Spleen (tissue), 7 donors: ENCODE data around the gene BMAL2.

ENCODE experiments used
- POLR2A ChIP-seq, 3 donors: fragments of 450-650 bp; IDR thresholded peaks; one replicate each; pipeline ENCODE4 v1.5.1; 2017; ENCODE audit warnings: antibody characterized with exemption in 3 of 3, mild to moderate bottlenecking in 1 of 3
- TF ChIP-seq, protein P1 (sequence below), 11 experiments: fragments of 200-600 bp in 7 of 11; fragments of 450-650 bp in 4 of 11; sonication (generic) in 4 of 11; IDR thresholded peaks in 8 of 11; conservative IDR thresholded peaks in 3 of 11; 1 replicate in 7 of 11; 2 replicates in 4 of 11; pipeline versions ENCODE4 v1.4.0 to v1.8.0; 2016 to 2021; ENCODE audit warnings: antibody characterized with exemption in 11 of 11, inconsistent platforms in 4 of 11, mild to moderate bottlenecking in 1 of 11
- donor health status: DM: no; HTN: no; CAD: no; lungs with moderate emphysema.
- donor health status: DM: no; HTN: no; CAD: no.
- donor health status: DM: no; HTN: no; CAD: no.

DNA sequence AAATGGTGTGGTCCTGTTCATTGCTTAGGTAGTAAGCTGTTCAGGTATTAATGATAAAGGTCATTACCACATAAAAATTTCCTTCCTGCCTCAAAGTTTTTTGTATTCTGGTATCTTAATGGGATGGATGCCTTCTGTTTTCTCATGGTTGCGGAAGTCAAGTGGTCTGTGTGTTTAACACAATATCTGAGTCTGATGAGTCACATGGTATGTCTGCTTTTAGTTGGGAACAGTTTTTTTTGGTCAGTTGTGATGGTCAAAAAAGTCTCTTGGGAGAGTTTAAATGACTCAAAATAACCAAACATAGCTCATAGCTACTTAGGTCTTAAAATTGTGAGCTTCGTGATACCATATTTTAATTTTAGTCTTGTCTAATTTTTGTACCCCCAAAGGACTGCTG lies 47.9 kb upstream of the BMAL2 start:
- no peak for TF ChIP-seq POLR2A (IDR thresholded peaks at IDR 0.05)
- TF ChIP-seq, protein P1, sequence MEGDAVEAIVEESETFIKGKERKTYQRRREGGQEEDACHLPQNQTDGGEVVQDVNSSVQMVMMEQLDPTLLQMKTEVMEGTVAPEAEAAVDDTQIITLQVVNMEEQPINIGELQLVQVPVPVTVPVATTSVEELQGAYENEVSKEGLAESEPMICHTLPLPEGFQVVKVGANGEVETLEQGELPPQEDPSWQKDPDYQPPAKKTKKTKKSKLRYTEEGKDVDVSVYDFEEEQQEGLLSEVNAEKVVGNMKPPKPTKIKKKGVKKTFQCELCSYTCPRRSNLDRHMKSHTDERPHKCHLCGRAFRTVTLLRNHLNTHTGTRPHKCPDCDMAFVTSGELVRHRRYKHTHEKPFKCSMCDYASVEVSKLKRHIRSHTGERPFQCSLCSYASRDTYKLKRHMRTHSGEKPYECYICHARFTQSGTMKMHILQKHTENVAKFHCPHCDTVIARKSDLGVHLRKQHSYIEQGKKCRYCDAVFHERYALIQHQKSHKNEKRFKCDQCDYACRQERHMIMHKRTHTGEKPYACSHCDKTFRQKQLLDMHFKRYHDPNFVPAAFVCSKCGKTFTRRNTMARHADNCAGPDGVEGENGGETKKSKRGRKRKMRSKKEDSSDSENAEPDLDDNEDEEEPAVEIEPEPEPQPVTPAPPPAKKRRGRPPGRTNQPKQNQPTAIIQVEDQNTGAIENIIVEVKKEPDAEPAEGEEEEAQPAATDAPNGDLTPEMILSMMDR (IDR thresholded peaks at IDR 0.05 in 8 of 11, conservative IDR thresholded peaks at IDR 0.05 in 3 of 11) = no peak
